Natural killer cell (primary cell): ENCODE results near the gene RFPL1. TPM values are rescaled to one million over a fixed set of nuclear protein-coding genes. Genes with fewer than 3 reads are reported as not detected.

Experiments used
- ATAC-seq, 3 donors: fragments of 150-1000 bp in 2 of 3; fragments of 200-7000 bp in 1 of 3; cut with Tn5 transposase; 1 replicate in 1 of 3; 2 replicates in 2 of 3; pipeline ENCODE4 v1.10.0; 2021; ENCODE audit warnings: mild to moderate bottlenecking in 2 of 3, moderate library complexity in 2 of 3
- DNase-seq, 2 donors: peaks; one replicate each; pipeline versions ENCODE4 v3.0.0 to v3.0.0-alpha.2; 2013 to 2021; ENCODE audit warnings: mixed read lengths in 1 of 2
- H3K27ac ChIP-seq: one replicate; pipeline ENCODE4 v1.5.1; 2013; ENCODE audit warnings: mild to moderate bottlenecking, low read length
- H3K27me3 ChIP-seq: one replicate; pipeline ENCODE4 v1.6.1; 2013; ENCODE audit warnings: low read length; ENCODE audit not compliant: control insufficient read depth, insufficient read depth
- H3K36me3 ChIP-seq: one replicate; pipeline ENCODE4 v1.6.1; 2013; ENCODE audit warnings: low read length; ENCODE audit not compliant: control insufficient read depth, insufficient read depth
- H3K4me1 ChIP-seq: one replicate; pipeline ENCODE4 v1.6.1; 2013; ENCODE audit warnings: low read length; ENCODE audit not compliant: control insufficient read depth, insufficient read depth
- H3K4me3 ChIP-seq: one replicate; pipeline ENCODE4 v1.5.1; 2013; ENCODE audit warnings: low read length
- H3K9me3 ChIP-seq: one replicate; pipeline ENCODE4 v1.6.1; 2013; ENCODE audit warnings: low read length; ENCODE audit not compliant: control insufficient read depth, insufficient read depth
- H3K27ac Mint-ChIP-seq, 2 donors: one replicate each; pipeline ENCODE4 v1.8.0; 2022; ENCODE audit warnings: mild to moderate bottlenecking in 2 of 2, mixed read lengths in 2 of 2, moderate library complexity in 1 of 2
- H3K27me3 Mint-ChIP-seq, 2 donors: one replicate each; pipeline ENCODE4 v1.8.0; 2022; ENCODE audit warnings: low read depth in 2 of 2, mixed read lengths in 2 of 2
- H3K36me3 Mint-ChIP-seq: one replicate; pipeline ENCODE4 v1.8.0; 2022; ENCODE audit warnings: mixed read lengths
- H3K4me1 Mint-ChIP-seq, 2 donors: one replicate each; pipeline ENCODE4 v1.8.0; 2022; ENCODE audit warnings: mixed read lengths in 2 of 2
- H3K4me3 Mint-ChIP-seq: one replicate; pipeline ENCODE4 v1.8.0; 2022; ENCODE audit warnings: mild to moderate bottlenecking, moderate library complexity, mixed read lengths
- H3K9me3 Mint-ChIP-seq, 2 donors: one replicate each; pipeline ENCODE4 v1.8.0; 2022; ENCODE audit warnings: mixed read lengths in 2 of 2
- WGBS: methylation state at CpG from one replicate; pipeline ENCODE4 v1.1.7; 2013; ENCODE audit warnings: missing lambda C conversion rate; ENCODE audit not compliant: insufficient coverage; 5-methylcytosine and 5-hydroxymethylcytosine counted together
- intact Hi-C: fragments of 100-400 bp; cut with micrococcal nuclease; formaldehyde crosslinking; loops from one replicate; pipeline ENCODE4 v1.14.2; 2022
- total RNA-seq, 4 donors: library from RNA; stranded (reverse); fragments of 120-200 nt in 1 of 4; gene quantifications; one replicate each; pipeline versions ENCODE4 v1.2.3 to v1.2.4, GENCODE V29; 2013 to 2022
- TF ChIP-seq, protein P1 (sequence below): fragments of 200-600 bp; IDR thresholded peaks from one replicate; pipeline ENCODE4 v1.8.0; 2022; ENCODE audit warnings: antibody characterized with exemption

RFPL1 gene
- total RNA-seq, 3 donors from 2014 or later (not counting 1 experiment from before 2014, with no cell fraction given): not detected

DNA sequence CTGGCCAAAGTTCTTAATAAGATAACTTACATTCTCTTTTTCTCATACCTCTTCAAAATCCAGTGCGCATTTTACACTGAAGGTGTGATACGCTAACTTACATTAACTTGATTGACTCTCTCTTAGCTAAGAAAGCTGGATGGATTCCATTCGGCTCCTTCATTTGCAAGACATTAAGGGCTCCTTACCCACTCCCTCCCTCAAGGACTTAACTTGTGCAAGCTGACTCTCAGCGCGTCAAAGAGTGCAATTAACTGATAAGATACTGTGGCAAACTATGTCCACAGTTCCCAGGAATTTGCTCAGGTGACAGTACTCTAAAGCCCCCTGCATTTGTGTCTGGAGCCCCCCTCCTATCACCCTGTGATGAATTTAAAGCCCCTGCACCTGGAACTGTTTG lies 6.4 kb upstream of the RFPL1 start:
- Histone ChIP-seq H3K27me3 (no peaks in the 10 kb centered on the region), H3K9me3 (no peaks in the 10 kb centered on the region), H3K4me3 (no peak overlapping the region), H3K36me3 (no peaks in the 10 kb centered on the region), H3K4me1 (no peaks in the 10 kb centered on the region), H3K27ac (no peak overlapping the region)
- WGBS: 90% methylated on average over 5 of the region's 5 CpGs
- Mint-ChIP-seq H3K27ac (no peak overlapping the region), H3K9me3 (no peaks in the 10 kb centered on the region), H3K27me3 (peaks cover 9 to 33% of the 10 kb centered on the region in 2 donors), H3K4me1 (no peaks in the 10 kb centered on the region), H3K4me3 (no peak overlapping the region), H3K36me3 (no peaks in the 10 kb centered on the region)
- DNase-seq (no peak), ATAC-seq (no peak)
- TF ChIP-seq, protein P1, sequence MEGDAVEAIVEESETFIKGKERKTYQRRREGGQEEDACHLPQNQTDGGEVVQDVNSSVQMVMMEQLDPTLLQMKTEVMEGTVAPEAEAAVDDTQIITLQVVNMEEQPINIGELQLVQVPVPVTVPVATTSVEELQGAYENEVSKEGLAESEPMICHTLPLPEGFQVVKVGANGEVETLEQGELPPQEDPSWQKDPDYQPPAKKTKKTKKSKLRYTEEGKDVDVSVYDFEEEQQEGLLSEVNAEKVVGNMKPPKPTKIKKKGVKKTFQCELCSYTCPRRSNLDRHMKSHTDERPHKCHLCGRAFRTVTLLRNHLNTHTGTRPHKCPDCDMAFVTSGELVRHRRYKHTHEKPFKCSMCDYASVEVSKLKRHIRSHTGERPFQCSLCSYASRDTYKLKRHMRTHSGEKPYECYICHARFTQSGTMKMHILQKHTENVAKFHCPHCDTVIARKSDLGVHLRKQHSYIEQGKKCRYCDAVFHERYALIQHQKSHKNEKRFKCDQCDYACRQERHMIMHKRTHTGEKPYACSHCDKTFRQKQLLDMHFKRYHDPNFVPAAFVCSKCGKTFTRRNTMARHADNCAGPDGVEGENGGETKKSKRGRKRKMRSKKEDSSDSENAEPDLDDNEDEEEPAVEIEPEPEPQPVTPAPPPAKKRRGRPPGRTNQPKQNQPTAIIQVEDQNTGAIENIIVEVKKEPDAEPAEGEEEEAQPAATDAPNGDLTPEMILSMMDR: no peak
- intact Hi-C loops: no loop called here

DNA sequence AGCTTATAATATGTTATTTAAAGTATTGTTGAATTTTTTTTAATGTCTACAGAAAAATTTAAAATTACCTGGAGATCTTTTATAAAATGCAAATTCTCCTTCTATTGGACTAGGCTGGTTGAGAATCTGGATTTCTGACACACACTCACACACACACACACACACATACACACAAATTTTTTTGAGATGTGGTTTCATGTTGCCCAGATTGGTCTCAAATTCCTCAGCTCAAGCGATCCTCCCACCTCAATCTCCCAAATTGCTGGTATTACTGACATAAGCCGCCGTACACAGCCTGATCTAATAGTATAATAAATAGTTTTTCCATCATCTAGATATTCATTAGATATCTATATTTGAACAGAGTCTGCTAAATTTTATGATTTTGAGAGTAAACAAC lies 4.5 kb upstream of the RFPL1 start:
- Mint-ChIP-seq H3K36me3 (no peaks in the 10 kb centered on the region), H3K27me3 (peaks cover 9 to 33% of the 10 kb centered on the region in 2 donors), H3K4me1 (no peaks in the 10 kb centered on the region), H3K4me3 (no peak overlapping the region), H3K27ac (no peak overlapping the region), H3K9me3 (no peaks in the 10 kb centered on the region)
- DNase-seq: no peak
- TF ChIP-seq, protein P1: no peak
- no CpG with 5 or more reads among the region's 3 CpGs for WGBS
- Histone ChIP-seq H3K4me1 (no peaks in the 10 kb centered on the region), H3K4me3 (no peak overlapping the region), H3K36me3 (no peaks in the 10 kb centered on the region), H3K9me3 (no peaks in the 10 kb centered on the region), H3K27ac (no peak overlapping the region), H3K27me3 (no peaks in the 10 kb centered on the region)
- intact Hi-C loops: no loop called here
- no peak for ATAC-seq

DNA sequence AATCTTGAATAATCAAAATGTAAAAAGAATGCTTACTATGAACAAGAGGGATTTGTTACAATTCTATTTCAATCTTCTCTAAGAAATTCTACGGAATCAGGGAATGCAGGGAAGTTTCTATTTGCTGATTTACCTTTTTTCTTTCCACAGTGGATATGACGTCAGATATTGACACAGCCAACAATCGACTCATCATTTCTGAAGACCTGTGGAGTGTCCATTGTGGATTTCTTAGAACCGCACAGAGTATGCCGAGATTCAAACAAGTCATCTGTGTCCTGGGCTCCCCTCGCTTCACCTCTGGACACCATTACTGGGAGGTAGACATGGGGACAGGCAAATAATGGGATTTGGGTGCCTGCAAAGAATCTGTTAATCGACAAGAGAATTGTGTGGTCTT lies 4.1 kb upstream of the RFPL1 start:
- H3K4me3 Mint-ChIP-seq: no peak overlapping the region
- Histone ChIP-seq H3K27ac (no peak overlapping the region), H3K36me3 (no peaks in the 10 kb centered on the region), H3K9me3 (no peaks in the 10 kb centered on the region), H3K4me1 (no peaks in the 10 kb centered on the region), H3K27me3 (no peaks in the 10 kb centered on the region), H3K4me3 (no peak overlapping the region)
- no peak overlapping the region for H3K27ac Mint-ChIP-seq
- H3K4me1 Mint-ChIP-seq: no peaks in the 10 kb centered on the region
- H3K36me3 Mint-ChIP-seq: no peaks in the 10 kb centered on the region
- no peak for ATAC-seq
- intact Hi-C loops: no loop called here
- H3K9me3 Mint-ChIP-seq: no peaks in the 10 kb centered on the region
- WGBS: 88% methylated on average over 7 of the region's 7 CpGs
- no peak for DNase-seq
- TF ChIP-seq, protein P1: no peak
- H3K27me3 Mint-ChIP-seq: peaks cover 9 to 33% of the 10 kb centered on the region in 2 donors
